H9 (cell line): ENCODE measurements around the gene UPP1. TPM values are rescaled to one million over a fixed set of nuclear protein-coding genes. Genes with fewer than 3 reads are reported as not detected.

Experiments
- DNase-seq: peaks from one replicate; pipeline ENCODE4 v3.0.0-alpha.2; 2017
- H2AFZ ChIP-seq: one replicate; pipeline ENCODE4 v1.6.1; 2013; ENCODE audit warnings: mild to moderate bottlenecking, low read length, control low read depth, moderate library complexity
- H2AK5ac ChIP-seq: 2 replicates; pipeline ENCODE4 v1.6.1; 2013; ENCODE audit warnings: low read length, control low read depth, mixed read lengths; ENCODE audit not compliant: insufficient read length
- H2BK120ac ChIP-seq: one replicate; pipeline ENCODE4 v1.6.1; 2013; ENCODE audit warnings: low read depth, mild to moderate bottlenecking, low read length, control low read depth, inconsistent platforms; ENCODE audit not compliant: poor library complexity, severe bottlenecking
- H2BK12ac ChIP-seq: 2 replicates; pipeline ENCODE4 v1.6.1; 2013; ENCODE audit warnings: low read length, control low read depth, mixed read lengths, low read depth; ENCODE audit not compliant: insufficient read length
- H2BK15ac ChIP-seq: 2 replicates; pipeline ENCODE4 v1.6.1; 2013; ENCODE audit warnings: low read depth, low read length, control low read depth
- H2BK20ac ChIP-seq: one replicate; pipeline ENCODE4 v1.6.1; 2013; ENCODE audit warnings: low read depth, mild to moderate bottlenecking, low read length, control low read depth, inconsistent platforms; ENCODE audit not compliant: poor library complexity, severe bottlenecking
- H2BK5ac ChIP-seq: 2 replicates; pipeline ENCODE4 v1.6.1; 2013; ENCODE audit warnings: low read length, control low read depth, mixed read lengths; ENCODE audit not compliant: insufficient read length
- H3K14ac ChIP-seq: 2 replicates; pipeline ENCODE4 v1.6.1; 2013; ENCODE audit warnings: low read length, control low read depth; ENCODE audit not compliant: insufficient read depth
- H3K18ac ChIP-seq: 2 replicates; pipeline ENCODE4 v1.6.1; 2013; ENCODE audit warnings: low read depth, mild to moderate bottlenecking, mixed read lengths, low read length, control low read depth; ENCODE audit not compliant: insufficient read length
- H3K23ac ChIP-seq: 2 replicates; pipeline ENCODE4 v1.6.1; 2013; ENCODE audit warnings: low read length, control low read depth, mixed read lengths, low read depth; ENCODE audit not compliant: insufficient read length
- H3K23me2 ChIP-seq: 2 replicates; pipeline ENCODE4 v1.6.1; 2013; ENCODE audit warnings: low read depth, mild to moderate bottlenecking, mixed read lengths, low read length, control low read depth; ENCODE audit not compliant: insufficient read length, poor library complexity, severe bottlenecking
- H3K27ac ChIP-seq: 2 replicates; pipeline ENCODE4 v1.5.1; 2013; ENCODE audit warnings: low read length, control low read depth, mixed read lengths, low read depth; ENCODE audit not compliant: insufficient read length
- H3K27me3 ChIP-seq: 2 replicates; pipeline ENCODE4 v1.6.1; 2013; ENCODE audit warnings: low read length, control low read depth, inconsistent platforms; ENCODE audit not compliant: insufficient read depth
- H3K4ac ChIP-seq: 2 replicates; pipeline ENCODE4 v1.6.1; 2013; ENCODE audit warnings: low read depth, mild to moderate bottlenecking, control low read depth, inconsistent platforms, low read length, moderate library complexity
- H3K4me1 ChIP-seq: 2 replicates; pipeline ENCODE4 v1.6.1; 2013; ENCODE audit warnings: low read length, control low read depth, inconsistent platforms; ENCODE audit not compliant: insufficient read depth
- H3K4me2 ChIP-seq: 2 replicates; pipeline ENCODE4 v1.6.1; 2013; ENCODE audit warnings: low read length, control low read depth, mixed read lengths; ENCODE audit not compliant: insufficient read length, insufficient read depth
- H3K56ac ChIP-seq: 2 replicates; pipeline ENCODE4 v1.6.1; 2013; ENCODE audit warnings: low read depth, mild to moderate bottlenecking, mixed read lengths, low read length, control low read depth; ENCODE audit not compliant: insufficient read length
- H3K79me1 ChIP-seq: 2 replicates; pipeline ENCODE4 v1.6.1; 2013; ENCODE audit warnings: low read depth, mild to moderate bottlenecking, moderate library complexity, low read length, control low read depth, inconsistent platforms; ENCODE audit not compliant: insufficient read depth, poor library complexity, severe bottlenecking
- H3K79me2 ChIP-seq: 2 replicates; pipeline ENCODE4 v1.6.1; 2013; ENCODE audit warnings: low read length, control low read depth, inconsistent platforms; ENCODE audit not compliant: insufficient read depth
- H3K9ac ChIP-seq: 2 replicates; pipeline ENCODE4 v1.6.1; 2013; ENCODE audit warnings: low read length, control low read depth, mixed read lengths; ENCODE audit not compliant: insufficient read length; ENCODE audit errors: extremely low read depth
- H3K9me3 ChIP-seq: one replicate; pipeline ENCODE4 v1.6.1; 2013; ENCODE audit warnings: low read depth, low read length, inconsistent platforms; ENCODE audit not compliant: control insufficient read depth
- H3T11ph ChIP-seq: one replicate; pipeline ENCODE4 v1.6.1; 2013; ENCODE audit warnings: mild to moderate bottlenecking, low read length, control low read depth, inconsistent platforms
- H4K20me1 ChIP-seq: one replicate; pipeline ENCODE4 v1.6.1; 2013; ENCODE audit not compliant: control insufficient read depth, insufficient read length, insufficient read depth
- H4K5ac ChIP-seq: 2 replicates; pipeline ENCODE4 v1.6.1; 2013; ENCODE audit warnings: low read depth, mild to moderate bottlenecking, mixed read lengths, low read length, control low read depth; ENCODE audit not compliant: insufficient read length
- H4K8ac ChIP-seq: replicated peaks from 2 replicates; pipeline ENCODE4 v1.6.1; 2013; ENCODE audit warnings: low read length, control low read depth, mixed read lengths, low read depth; ENCODE audit not compliant: insufficient read length
- H4K91ac ChIP-seq: 2 replicates; pipeline ENCODE4 v1.6.1; 2013; ENCODE audit warnings: low read depth, mild to moderate bottlenecking, moderate library complexity, mixed read lengths, low read length, control low read depth; ENCODE audit not compliant: insufficient read length
- H3K27ac Mint-ChIP-seq, 3 experiments: 2 replicates in 2 of 3; 3 replicates in 1 of 3; pipeline ENCODE4 v1.8.0; 2020 to 2021; ENCODE audit warnings: mixed read lengths in 3 of 3, mild to moderate bottlenecking in 1 of 3, moderate library complexity in 1 of 3
- H3K27me3 Mint-ChIP-seq: 2 replicates; pipeline ENCODE4 v1.8.0; 2021; ENCODE audit warnings: low read depth, mild to moderate bottlenecking, moderate library complexity, mixed read lengths
- H3K36me3 Mint-ChIP-seq, 3 experiments: 2 replicates in 2 of 3; 3 replicates in 1 of 3; pipeline ENCODE4 v1.8.0; 2020 to 2021; ENCODE audit warnings: low read depth in 3 of 3, mixed read lengths in 3 of 3; ENCODE audit not compliant: insufficient read depth in 1 of 3
- H3K4me1 Mint-ChIP-seq, 2 experiments: 2 replicates each; pipeline ENCODE4 v1.8.0; 2020; ENCODE audit warnings: mixed read lengths in 2 of 2
- H3K4me3 Mint-ChIP-seq, 2 experiments: 2 replicates in 1 of 2; 3 replicates in 1 of 2; pipeline ENCODE4 v1.8.0; 2020 to 2021; ENCODE audit warnings: mild to moderate bottlenecking in 2 of 2, mixed read lengths in 2 of 2, moderate library complexity in 1 of 2
- H3K9me3 Mint-ChIP-seq, 2 experiments: 2 replicates in 1 of 2; 3 replicates in 1 of 2; pipeline ENCODE4 v1.8.0; 2020; ENCODE audit warnings: mild to moderate bottlenecking in 2 of 2, mixed read lengths in 2 of 2, moderate library complexity in 1 of 2
- CTCF ChIP-seq: fragments of 200-600 bp; sonication (generic); conservative IDR thresholded peaks from 3 replicates; pipeline ENCODE4 v1.8.0; 2021; ENCODE audit warnings: antibody characterized with exemption, mild to moderate bottlenecking
- WGBS: extraction: QIAGEN DNeasy Blood & Tissue Kit; methylation state at CpG from one replicate; pipeline ENCODE4 v1.1.7; 2013; ENCODE audit warnings: missing lambda C conversion rate, low lambda C conversion rate, mixed read lengths; ENCODE audit not compliant: insufficient read length; ENCODE audit errors: extremely low coverage; 5-methylcytosine and 5-hydroxymethylcytosine counted together
- total RNA-seq: library from RNA; stranded (reverse); gene quantifications from 2 replicates; pipeline ENCODE4 v1.2.1, GENCODE V29; 2021

The UPP1 gene
- total RNA-seq, 1 experiment from 2014 or later, result 34.2 TPM

- H3K9ac ChIP-seq, result no peak overlapping the region
- no peak overlapping the region for H3K4ac ChIP-seq
- Mint-ChIP-seq H3K9me3 (peaks cover 2 to 3% of the 10 kb centered on the region in 2 experiments; a peak in 3 of 5 replicates), H3K4me3 (no peak overlapping the region), H3K36me3 (peaks cover 0 to 2% (median 2%) of the 10 kb centered on the region in 3 experiments; a peak in 3 of 7 replicates), H3K4me1 (peaks cover 15 to 26% of the 10 kb centered on the region in 2 experiments), H3K27ac (no peak overlapping the region), H3K27me3 (no peaks in the 10 kb centered on the region; the same call in 1 of the 2 replicates)
- H2BK120ac ChIP-seq, result no peak overlapping the region
- H3K23me2 ChIP-seq, result no peaks in the 10 kb centered on the region
- no peaks in the 10 kb centered on the region for H3K79me2 ChIP-seq
- no peak overlapping the region for H4K5ac ChIP-seq
- H4K8ac ChIP-seq, result no peak overlapping the region
- H3K27ac ChIP-seq, result no peak overlapping the region
- no peak overlapping the region for H2AFZ ChIP-seq
- TF ChIP-seq CTCF, result no peak
- H2BK15ac ChIP-seq, result no peak overlapping the region
- H2BK20ac ChIP-seq, result no peak overlapping the region
- H2AK5ac ChIP-seq, result no peak overlapping the region
- no peak for DNase-seq
- H4K20me1 ChIP-seq, result no peaks in the 10 kb centered on the region
- no peaks in the 10 kb centered on the region for H3K79me1 ChIP-seq
- H2BK12ac ChIP-seq, result no peak overlapping the region
- H3K18ac ChIP-seq, result no peak overlapping the region
- no peaks in the 10 kb centered on the region for H3K27me3 ChIP-seq
- H2BK5ac ChIP-seq, result no peak overlapping the region
- no CpG with 5 or more reads among the region's 9 CpGs for WGBS
- H4K91ac ChIP-seq, result no peak overlapping the region
- H3K4me2 ChIP-seq, result no peak overlapping the region
- H3K14ac ChIP-seq, result no peak overlapping the region
- no peak overlapping the region for H3T11ph ChIP-seq
- H3K4me1 ChIP-seq, result no peaks in the 10 kb centered on the region
- H3K23ac ChIP-seq, result no peak overlapping the region
- no peak overlapping the region for H3K56ac ChIP-seq
- no peaks in the 10 kb centered on the region for H3K9me3 ChIP-seq
Measured at GRCh38 chr7:48114115-48114514, 25.1 kb downstream of the UPP1 start.
